ENCODE data around the gene DDTL. TPM values are rescaled to one million over a fixed set of nuclear protein-coding genes. Genes with fewer than 3 reads are reported as not detected.
"Not testable (repeated sequence)": the region's sequence is repeated elsewhere in the genome, so short reads cannot be mapped to it uniquely, and the experiment has no call there.

The DDTL gene
- 3.5 and 6.6 TPM in 2 replicates for total RNA-seq
- polyA plus RNA-seq: 11.9 and 13.8 TPM in 2 replicates

- not testable (repeated sequence) for H3K9me3 ChIP-seq (ENCODE audit: low read depth); H3K4me3 ChIP-seq; DNase-seq (ENCODE audit: low read depth in 1 of 2, low spot score in 1 of 2); H3K4me1 ChIP-seq (ENCODE audit: low read depth); H3K27ac ChIP-seq; H3K27me3 ChIP-seq
- peaks cover 15% of the 10 kb centered on the region for H3K36me3 ChIP-seq
These were observed at the start of gene DDTL for GRCh38 chr22:23966568-23966967. Gene DDTL, plus strand, starts transcription at chr22:23966888. Its CDS starts 27 bp downstream, at chr22:23966915.

DNA sequence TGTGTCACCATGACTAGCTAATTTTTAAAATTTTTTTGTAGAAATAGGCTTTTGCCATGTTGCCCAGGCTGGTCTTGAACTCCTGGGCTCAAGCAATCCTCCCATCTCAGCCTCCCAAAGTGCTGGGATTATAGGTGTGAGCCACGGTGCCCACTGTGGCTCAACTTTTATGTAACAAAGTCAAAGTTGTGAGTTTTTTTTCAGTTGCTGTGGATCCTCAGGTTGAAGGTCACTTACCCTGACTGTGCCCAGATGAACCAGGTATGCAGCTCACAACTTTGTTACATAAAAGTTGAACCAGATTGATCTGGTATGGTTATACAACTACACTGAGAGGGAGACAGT, 46.4 kb upstream of the DDTL start:
- H3K4me1 ChIP-seq (ENCODE audit: low read depth); H3K9me3 ChIP-seq (ENCODE audit: low read depth); H3K36me3 ChIP-seq; H3K4me3 ChIP-seq; H3K27ac ChIP-seq; H3K27me3 ChIP-seq; DNase-seq (ENCODE audit: low read depth in 1 of 2, low spot score in 1 of 2): not testable (repeated sequence)

GRCh38 chr22:23921586-23922201, 45.0 kb upstream of the DDTL start:
- not testable (repeated sequence) for H3K4me3 ChIP-seq; H3K4me1 ChIP-seq (ENCODE audit: low read depth); H3K27ac ChIP-seq; H3K27me3 ChIP-seq; H3K9me3 ChIP-seq (ENCODE audit: low read depth); H3K36me3 ChIP-seq
- peak in 1 of 2 donors; percentile 65 for DNase-seq (ENCODE audit: low read depth in 1 of 2, low spot score in 1 of 2)

- Histone ChIP-seq H3K27ac (no peak overlapping the region), H3K4me1 (ENCODE audit: low read depth) (no peaks in the 10 kb centered on the region), H3K36me3 (no peaks in the 10 kb centered on the region), H3K9me3 (ENCODE audit: low read depth) (no peaks in the 10 kb centered on the region), H3K4me3 (no peak overlapping the region), H3K27me3 (no peaks in the 10 kb centered on the region)
- TF ChIP-seq, protein P1, sequence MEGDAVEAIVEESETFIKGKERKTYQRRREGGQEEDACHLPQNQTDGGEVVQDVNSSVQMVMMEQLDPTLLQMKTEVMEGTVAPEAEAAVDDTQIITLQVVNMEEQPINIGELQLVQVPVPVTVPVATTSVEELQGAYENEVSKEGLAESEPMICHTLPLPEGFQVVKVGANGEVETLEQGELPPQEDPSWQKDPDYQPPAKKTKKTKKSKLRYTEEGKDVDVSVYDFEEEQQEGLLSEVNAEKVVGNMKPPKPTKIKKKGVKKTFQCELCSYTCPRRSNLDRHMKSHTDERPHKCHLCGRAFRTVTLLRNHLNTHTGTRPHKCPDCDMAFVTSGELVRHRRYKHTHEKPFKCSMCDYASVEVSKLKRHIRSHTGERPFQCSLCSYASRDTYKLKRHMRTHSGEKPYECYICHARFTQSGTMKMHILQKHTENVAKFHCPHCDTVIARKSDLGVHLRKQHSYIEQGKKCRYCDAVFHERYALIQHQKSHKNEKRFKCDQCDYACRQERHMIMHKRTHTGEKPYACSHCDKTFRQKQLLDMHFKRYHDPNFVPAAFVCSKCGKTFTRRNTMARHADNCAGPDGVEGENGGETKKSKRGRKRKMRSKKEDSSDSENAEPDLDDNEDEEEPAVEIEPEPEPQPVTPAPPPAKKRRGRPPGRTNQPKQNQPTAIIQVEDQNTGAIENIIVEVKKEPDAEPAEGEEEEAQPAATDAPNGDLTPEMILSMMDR (IDR thresholded peaks at IDR 0.05; ENCODE audit: low read depth, low read length): no peak
- DNase-seq (ENCODE audit: low read depth in 1 of 2, low spot score in 1 of 2): no peak
These were observed 43.8 kb upstream of the DDTL start for GRCh38 chr22:23922921-23923320.

GRCh38 chr22:23925020-23925606, 41.6 kb upstream of the DDTL start:
- no peaks in the 10 kb centered on the region for H3K36me3 ChIP-seq
- H3K27ac ChIP-seq: no peak overlapping the region
- TF ChIP-seq, protein P1 (IDR thresholded peaks at IDR 0.05; ENCODE audit: low read depth, low read length): no peak
- no peak overlapping the region for H3K4me3 ChIP-seq
- H3K9me3 ChIP-seq (ENCODE audit: low read depth): no peaks in the 10 kb centered on the region
- H3K27me3 ChIP-seq: no peaks in the 10 kb centered on the region
- no peak for DNase-seq (ENCODE audit: low read depth in 1 of 2, low spot score in 1 of 2)
- H3K4me1 ChIP-seq (ENCODE audit: low read depth): no peaks in the 10 kb centered on the region

DNA sequence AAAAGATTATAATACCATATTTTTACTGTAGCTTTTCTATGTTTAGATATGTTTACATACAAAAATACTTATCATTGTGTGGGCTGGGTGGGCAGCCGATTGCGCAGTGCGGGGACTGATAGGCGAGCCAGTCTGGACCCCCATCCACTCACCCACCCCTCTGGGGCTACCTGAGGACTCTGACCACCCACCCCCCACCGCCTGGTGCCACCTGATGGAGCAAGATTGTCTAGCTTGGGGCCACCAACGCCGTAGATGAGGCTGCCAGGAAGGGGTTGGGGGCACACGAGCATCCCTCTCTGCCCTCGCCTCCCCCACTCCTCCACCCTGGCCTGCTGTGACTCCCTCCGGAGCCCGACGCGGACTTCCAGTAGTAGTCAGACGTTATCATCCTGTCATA, 40.1 kb upstream of the DDTL start:
- Histone ChIP-seq H3K27ac (no peak overlapping the region), H3K9me3 (ENCODE audit: low read depth) (no peaks in the 10 kb centered on the region), H3K4me1 (ENCODE audit: low read depth) (no peaks in the 10 kb centered on the region), H3K4me3 (no peak overlapping the region), H3K27me3 (no peaks in the 10 kb centered on the region), H3K36me3 (no peaks in the 10 kb centered on the region)
- TF ChIP-seq, protein P1 (IDR thresholded peaks at IDR 0.05; ENCODE audit: low read depth, low read length): no peak
- no peak for DNase-seq (ENCODE audit: low read depth in 1 of 2, low spot score in 1 of 2)

DNA sequence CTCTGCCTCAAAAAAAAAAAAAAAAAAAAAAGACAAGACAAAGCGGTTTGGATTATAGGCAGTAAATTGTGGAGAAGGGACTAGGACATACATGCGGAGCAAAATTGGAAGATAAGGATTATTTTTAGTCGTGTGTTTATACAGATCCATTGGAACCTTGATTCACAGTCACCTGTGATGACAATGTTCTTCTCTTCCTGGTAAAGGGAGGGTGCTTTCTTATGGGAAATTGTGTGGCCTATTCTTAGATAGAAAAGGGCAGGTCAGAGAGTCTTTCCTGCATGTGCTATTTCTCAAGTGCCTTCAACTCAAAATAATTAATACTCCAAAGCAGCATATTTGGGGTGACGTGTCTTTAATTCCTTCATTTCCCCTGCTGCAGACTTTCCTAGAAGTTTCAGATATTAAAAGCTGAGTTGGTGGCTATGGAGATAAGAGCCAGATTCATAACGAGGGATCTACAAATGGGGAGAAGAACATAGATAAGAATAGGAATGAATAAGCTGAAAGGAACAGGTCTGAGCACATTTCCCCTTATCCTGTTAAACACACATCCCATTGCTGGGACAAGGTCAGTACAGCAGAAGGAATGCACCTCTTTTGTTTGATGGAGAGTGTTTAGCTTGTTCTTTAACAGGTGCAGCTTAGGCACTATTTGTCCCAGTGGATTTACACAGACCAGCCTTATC, 28.2 kb upstream of the DDTL start:
- no peaks in the 10 kb centered on the region for H3K4me1 ChIP-seq (ENCODE audit: low read depth)
- peak overlapping the region; percentile 13 for H3K27ac ChIP-seq
- no peaks in the 10 kb centered on the region for H3K36me3 ChIP-seq
- TF ChIP-seq, protein P1 (IDR thresholded peaks at IDR 0.05; ENCODE audit: low read depth, low read length): no peak
- peak in 1 of 2 donors; percentile 1 for DNase-seq (ENCODE audit: low read depth in 1 of 2, low spot score in 1 of 2)
- H3K27me3 ChIP-seq: no peaks in the 10 kb centered on the region
- H3K9me3 ChIP-seq (ENCODE audit: low read depth): no peaks in the 10 kb centered on the region
- H3K4me3 ChIP-seq: no peak overlapping the region

Data from cardiac muscle cell (in vitro differentiated cells and primary cell).